ENCODE results near the gene IPO4.
A peak's percentile ranks its signal among the peaks of the same experiment; 100 is the strongest.

The IPO4 gene

GRCh38 chr14:24172261-24172860, 16.3 kb downstream of the IPO4 start:
- no peak for DNase-seq

GRCh38 chr14:24171422-24172260, 17.0 kb downstream of the IPO4 start, which contains the start of gene REC8:
TSS of gene REC8 (plus strand) at chr14:24172080. CDS start at chr14:24172553, 473 bp downstream.
- DNase-seq, result no peak

GRCh38 chr14:24167469-24168114, 21.0 kb downstream of the IPO4 start:
- DNase-seq, result no peak

GRCh38 chr14:24165785-24166184, 22.8 kb downstream of the IPO4 start:
- DNase-seq, result no peak

- DNase-seq, result no peak
Observed at GRCh38 chr14:24164518-24164991, 24.1 kb downstream of the IPO4 start.

GRCh38 chr14:24162093-24162492, 26.5 kb downstream of the IPO4 start:
- no peak for DNase-seq

- DNase-seq, result peak; percentile 86
Observed at GRCh38 chr14:24160850-24161804, 27.5 kb downstream of the IPO4 start, which contains the start of gene IRF9. TSS of gene IRF9 (plus strand) at chr14:24161265. CDS start at chr14:24162145, 880 bp downstream.

- no peak for DNase-seq
Observed at GRCh38 chr14:24160499-24160849, 28.1 kb downstream of the IPO4 start.

- no peak for DNase-seq
Observed at GRCh38 chr14:24159777-24160498, 28.7 kb downstream of the IPO4 start.

GRCh38 chr14:24157331-24157730, 31.3 kb downstream of the IPO4 start:
- no peak for DNase-seq

- DNase-seq, result no peak
Observed at GRCh38 chr14:24156840-24157239, 31.8 kb downstream of the IPO4 start.

- DNase-seq, result no peak
Observed at GRCh38 chr14:24155100-24155499, 33.5 kb downstream of the IPO4 start.

- DNase-seq, result no peak
Observed at GRCh38 chr14:24151404-24152080, 37.1 kb downstream of the IPO4 start.

- no peak for DNase-seq
Observed at GRCh38 chr14:24150993-24151392, 37.6 kb downstream of the IPO4 start.

- DNase-seq, result no peak
Observed at GRCh38 chr14:24150567-24150966, 38.0 kb downstream of the IPO4 start.

GRCh38 chr14:24150061-24150460, 38.6 kb downstream of the IPO4 start:
- DNase-seq, result no peak

- no peak for DNase-seq
Observed at GRCh38 chr14:24149302-24149969, 39.2 kb downstream of the IPO4 start.

GRCh38 chr14:24147761-24148428, 40.7 kb downstream of the IPO4 start:
- DNase-seq, result no peak

GRCh38 chr14:24146978-24147760, 41.4 kb downstream of the IPO4 start, which contains the start of gene RNF31:
TSS of gene RNF31 (plus strand) at chr14:24147498. CDS start at chr14:24147699, 201 bp downstream.
- DNase-seq, result peak; percentile 99
